Lung (tissue), 12 donors: ENCODE data around the gene ASB1. TPM values are rescaled to one million over a fixed set of nuclear protein-coding genes. Genes with fewer than 3 reads are reported as not detected.

Source experiments
- ATAC-seq: fragments of 200-7000 bp; cut with Tn5 transposase; one replicate; pipeline ENCODE4 v1.9.1; 2020; ENCODE audit warnings: moderate number of reproducible peaks; ENCODE audit not compliant: insufficient read depth, low FRiP score
- DNase-seq, 3 donors: peaks; one replicate each; pipeline ENCODE4 v3.0.0-alpha.2; 2013 to 2017
- H3K27ac ChIP-seq, 2 donors: one replicate each; pipeline ENCODE4 v1.5.1; 2013; ENCODE audit warnings: mild to moderate bottlenecking in 2 of 2, moderate library complexity in 2 of 2, control low read depth in 1 of 2, inconsistent platforms in 1 of 2, low read depth in 1 of 2, low read length in 1 of 2
- H3K27me3 ChIP-seq, 3 donors: one replicate each; pipeline ENCODE4 v1.5.1; 2013; ENCODE audit warnings: low read length in 2 of 3; ENCODE audit not compliant: control insufficient read depth in 3 of 3, insufficient read depth in 3 of 3
- H3K36me3 ChIP-seq, 4 donors: one replicate each; pipeline ENCODE4 v1.5.1; 2013; ENCODE audit warnings: low read length in 4 of 4, mild to moderate bottlenecking in 1 of 4, moderate library complexity in 1 of 4; ENCODE audit not compliant: control insufficient read depth in 4 of 4, insufficient read depth in 4 of 4
- H3K4me1 ChIP-seq, 5 donors: one replicate each; pipeline ENCODE4 v1.5.1; 2013; ENCODE audit warnings: low read length in 5 of 5, mild to moderate bottlenecking in 2 of 5, moderate library complexity in 1 of 5; ENCODE audit not compliant: control insufficient read depth in 5 of 5, insufficient read depth in 5 of 5
- H3K4me3 ChIP-seq: one replicate; pipeline ENCODE4 v1.5.1; 2013; ENCODE audit warnings: mild to moderate bottlenecking, control low read depth, moderate library complexity
- H3K9ac ChIP-seq, 2 donors: one replicate each; pipeline ENCODE4 v1.5.1; 2013; ENCODE audit warnings: low read length in 2 of 2, control low read depth in 1 of 2; ENCODE audit not compliant: insufficient read depth in 1 of 2
- H3K9me3 ChIP-seq, 4 donors: one replicate each; pipeline ENCODE4 v1.5.1; 2013; ENCODE audit warnings: low read length in 3 of 4, mild to moderate bottlenecking in 1 of 4, moderate library complexity in 1 of 4; ENCODE audit not compliant: control insufficient read depth in 4 of 4, insufficient read depth in 3 of 4
- WGBS, 2 donors: extraction: QIAGEN DNeasy Blood & Tissue Kit; methylation state at CpG; one replicate each; pipeline ENCODE4 v1.1.7; 2013; 5-methylcytosine and 5-hydroxymethylcytosine counted together
- polyA plus RNA-seq, 2 donors: library from polyadenylated mRNA; stranded (reverse); fragments of 200-250 nt; gene quantifications; one replicate each; pipeline ENCODE4 v1.2.1, GENCODE V29; 2013
- total RNA-seq, 2 donors: library from RNA; depleted of rRNA in 1 of 2; stranded (reverse); fragments of >200 nt in 1 of 2; gene quantifications; one replicate each; pipeline ENCODE4 v1.2.1, GENCODE V29; 2014 to 2021
- TF ChIP-seq, protein P1 (sequence below): IDR thresholded peaks from 2 replicates; pipeline ENCODE4 v1.5.1; 2012; ENCODE audit warnings: mild to moderate bottlenecking; ENCODE audit errors: control extremely low read depth, extremely low read depth
- donor health status: control.
- donor health status: control.
- donor health status: Bipolar disorder and iron deficiency.
- donor health status: healthy.
- donor health status: DM: yes; HTN: yes; CAD: no.

Gene ASB1
- total and polyA plus RNA-seq, 4 donors = 17.7 to 34.9 (median 20.6) TPM

DNA sequence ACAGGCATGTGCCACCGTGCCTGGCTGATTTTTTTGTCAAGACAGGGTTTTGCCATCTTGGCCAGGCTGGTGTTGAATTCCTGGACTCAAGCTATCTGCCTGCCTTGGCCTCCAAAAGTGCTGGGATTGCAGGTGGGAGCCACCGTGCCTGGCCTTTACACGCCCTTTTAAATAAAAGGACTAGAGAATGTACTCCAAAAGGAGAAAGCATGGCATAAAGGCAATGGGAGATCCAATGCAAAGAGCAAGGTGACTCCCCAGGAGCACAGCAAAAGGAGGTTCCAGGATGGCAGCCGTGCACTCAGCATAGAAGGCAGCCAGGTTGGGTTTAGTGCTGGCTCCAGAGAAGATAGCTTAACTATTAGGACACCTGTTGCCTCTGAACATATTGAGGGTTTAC, 27.1 kb downstream of the ASB1 start:
- Histone ChIP-seq H3K9ac (no peak overlapping the region), H3K27me3 (no peaks in the 10 kb centered on the region), H3K9me3 (peaks cover 0 to 7% (median 0%) of the 10 kb centered on the region in 4 donors), H3K36me3 (peaks cover 0 to 28% (median 10%) of the 10 kb centered on the region in 4 donors), H3K4me1 (peaks cover 0 to 6% (median 2%) of the 10 kb centered on the region in 5 donors), H3K4me3 (no peak overlapping the region), H3K27ac (no peak overlapping the region)
- ATAC-seq (no peak), DNase-seq (no peak)
- 93 to 95% methylated on average over 4 of the region's 4 CpGs for WGBS, 2 donors
- TF ChIP-seq, protein P1, sequence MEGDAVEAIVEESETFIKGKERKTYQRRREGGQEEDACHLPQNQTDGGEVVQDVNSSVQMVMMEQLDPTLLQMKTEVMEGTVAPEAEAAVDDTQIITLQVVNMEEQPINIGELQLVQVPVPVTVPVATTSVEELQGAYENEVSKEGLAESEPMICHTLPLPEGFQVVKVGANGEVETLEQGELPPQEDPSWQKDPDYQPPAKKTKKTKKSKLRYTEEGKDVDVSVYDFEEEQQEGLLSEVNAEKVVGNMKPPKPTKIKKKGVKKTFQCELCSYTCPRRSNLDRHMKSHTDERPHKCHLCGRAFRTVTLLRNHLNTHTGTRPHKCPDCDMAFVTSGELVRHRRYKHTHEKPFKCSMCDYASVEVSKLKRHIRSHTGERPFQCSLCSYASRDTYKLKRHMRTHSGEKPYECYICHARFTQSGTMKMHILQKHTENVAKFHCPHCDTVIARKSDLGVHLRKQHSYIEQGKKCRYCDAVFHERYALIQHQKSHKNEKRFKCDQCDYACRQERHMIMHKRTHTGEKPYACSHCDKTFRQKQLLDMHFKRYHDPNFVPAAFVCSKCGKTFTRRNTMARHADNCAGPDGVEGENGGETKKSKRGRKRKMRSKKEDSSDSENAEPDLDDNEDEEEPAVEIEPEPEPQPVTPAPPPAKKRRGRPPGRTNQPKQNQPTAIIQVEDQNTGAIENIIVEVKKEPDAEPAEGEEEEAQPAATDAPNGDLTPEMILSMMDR = no peak

DNA sequence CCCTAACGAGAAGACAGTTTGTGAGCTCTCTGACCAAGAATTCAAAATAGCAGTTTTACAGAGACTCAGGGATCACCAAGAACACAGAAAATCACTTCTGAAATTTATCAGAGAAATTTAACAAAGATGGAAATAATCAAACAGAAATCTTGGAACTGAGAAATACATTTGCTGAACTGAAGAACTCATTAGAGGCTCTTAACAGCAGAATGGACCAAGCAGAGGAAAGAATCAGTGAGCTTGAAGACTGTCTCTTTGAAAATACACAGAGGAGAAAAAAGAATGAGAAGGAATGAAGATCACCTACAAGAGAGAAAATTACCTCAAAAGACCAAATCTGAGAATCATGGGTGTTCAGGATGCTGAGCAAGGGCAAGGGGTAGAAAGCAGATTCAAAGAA, 29.7 kb downstream of the ASB1 start:
- Histone ChIP-seq H3K36me3 (peaks cover 0 to 7% (median 2%) of the 10 kb centered on the region in 4 donors), H3K9me3 (peaks cover 0 to 4% (median 0%) of the 10 kb centered on the region in 4 donors), H3K27me3 (no peaks in the 10 kb centered on the region), H3K27ac (no peak overlapping the region), H3K4me1 (peaks cover 0 to 6% (median 0%) of the 10 kb centered on the region in 5 donors), H3K9ac (no peak overlapping the region), H3K4me3 (no peak overlapping the region)
- ATAC-seq (no peak), DNase-seq (no peak)
- TF ChIP-seq, protein P1 = no peak
- WGBS, 2 donors = 96% methylated on average over 1 of the region's 1 CpG

DNA sequence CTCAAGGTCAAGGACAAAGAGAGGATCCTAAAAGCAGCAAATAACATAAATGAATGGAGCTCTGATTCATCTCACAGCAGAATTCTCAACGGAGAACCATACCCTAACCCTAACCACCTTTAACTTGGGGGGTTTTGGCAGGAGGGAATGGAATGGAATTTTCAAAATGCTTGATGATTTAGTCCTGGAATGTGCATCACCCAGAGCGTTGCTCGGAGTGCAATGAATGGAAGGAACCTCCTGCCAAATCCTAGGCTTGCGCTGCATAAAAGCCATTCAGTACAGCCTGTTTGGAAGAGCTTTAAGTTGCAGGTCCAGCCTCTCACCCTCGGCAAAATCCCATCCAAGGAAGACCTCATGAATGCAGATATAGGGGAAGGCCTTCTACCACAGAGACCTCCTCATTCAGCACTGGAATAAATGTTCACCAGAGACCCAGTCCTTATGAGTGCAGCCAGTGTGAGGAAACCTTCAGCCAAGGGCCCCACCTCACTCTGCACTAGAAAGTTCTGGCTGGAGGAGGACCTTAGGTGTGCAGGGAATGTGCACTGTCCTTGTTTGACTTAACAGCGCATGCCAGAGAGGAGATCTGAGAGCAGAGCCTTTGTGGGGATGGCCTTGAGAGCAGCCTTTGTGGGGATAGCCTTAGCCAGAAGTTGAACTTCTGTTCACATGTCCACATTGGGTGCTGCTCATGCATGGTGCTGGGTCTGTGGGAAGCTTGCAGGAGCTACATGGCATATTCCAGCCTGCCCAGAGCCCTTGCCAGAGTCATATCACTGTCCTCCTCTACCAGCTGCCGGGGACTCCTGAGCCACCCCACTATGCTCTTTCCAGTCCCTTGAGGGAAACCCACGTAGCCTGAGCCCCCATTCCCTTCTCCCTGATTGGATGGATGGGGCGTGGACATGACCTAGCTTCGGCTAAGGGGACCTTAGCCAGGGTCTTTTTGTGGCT, 30.5 kb downstream of the ASB1 start:
- H3K27me3 ChIP-seq = no peaks in the 10 kb centered on the region
- TF ChIP-seq, protein P1 = no peak
- H3K4me1 ChIP-seq = peaks cover 0 to 6% (median 0%) of the 10 kb centered on the region in 5 donors
- no peak for DNase-seq
- H3K27ac ChIP-seq = no peak overlapping the region
- no peak overlapping the region for H3K9ac ChIP-seq
- H3K9me3 ChIP-seq = peaks cover 0 to 4% (median 0%) of the 10 kb centered on the region in 4 donors
- no peak overlapping the region for H3K4me3 ChIP-seq
- 90 to 93% methylated on average over 10 of the region's 10 CpGs for WGBS, 2 donors
- peaks cover 0 to under 1% (median 0%) of the 10 kb centered on the region in 4 donors for H3K36me3 ChIP-seq
- no peak for ATAC-seq
